WTC11 (cell line): ENCODE data around the gene HMCN1. TPM values are rescaled to one million over a fixed set of nuclear protein-coding genes. Genes with fewer than 3 reads are reported as not detected.

ENCODE experiments used
- ATAC-seq: fragments of 200-7000 bp; cut with Tn5 transposase; 2 replicates; pipeline ENCODE4 v1.10.0; 2021; ENCODE audit warnings: mild to moderate bottlenecking, moderate library complexity
- CTCF ChIA-PET: fragments of 300-600 bp; sonication (Branson Sonifier 250); formaldehyde crosslinking; loops from one replicate; lab custom pipeline; 2021; ENCODE audit warnings: antibody characterized with exemption; lab: Charles Lee
- POLR2A ChIA-PET: fragments of 350-600 bp; sonication (Branson Sonifier 250); formaldehyde crosslinking; loops from one replicate; lab custom pipeline; 2021; ENCODE audit warnings: antibody characterized with exemption; lab: Charles Lee
- DNase-seq: peaks from one replicate; pipeline ENCODE4 v3.0.0; 2021; ENCODE audit warnings: low spot score
- H3K27ac Mint-ChIP-seq: 2 replicates; pipeline ENCODE4 v1.8.0; 2021; ENCODE audit warnings: mixed read lengths
- H3K27me3 Mint-ChIP-seq: 2 replicates; pipeline ENCODE4 v1.8.0; 2021; ENCODE audit warnings: low read depth, mild to moderate bottlenecking, moderate library complexity, mixed read lengths
- H3K36me3 Mint-ChIP-seq: 2 replicates; pipeline ENCODE4 v1.8.0; 2021; ENCODE audit warnings: mixed read lengths
- H3K4me1 Mint-ChIP-seq: 2 replicates; pipeline ENCODE4 v1.8.0; 2022; ENCODE audit warnings: mixed read lengths
- H3K4me3 Mint-ChIP-seq: 2 replicates; pipeline ENCODE4 v1.8.0; 2021; ENCODE audit warnings: mild to moderate bottlenecking, moderate library complexity, mixed read lengths
- H3K9me3 Mint-ChIP-seq: 2 replicates; pipeline ENCODE4 v1.8.0; 2021; ENCODE audit warnings: mixed read lengths
- CDX4 ChIP-seq: fragments of 250-450 bp; sonication (Bioruptor Pico); IDR thresholded peaks from 2 replicates; pipeline ENCODE4 v1.9.0; 2021; ENCODE audit warnings: moderate library complexity, mild to moderate bottlenecking, inconsistent platforms, borderline replicate concordance
- CREB1 ChIP-seq: sonication (generic); formaldehyde crosslinking; IDR thresholded peaks from 2 replicates; pipeline ENCODE4 v1.8.0; 2023; ENCODE audit warnings: mild to moderate bottlenecking, missing genetic modification reagents
- ESRRA ChIP-seq: sonication (generic); formaldehyde crosslinking; IDR thresholded peaks from 2 replicates; pipeline ENCODE4 v1.8.1; 2022; ENCODE audit warnings: mild to moderate bottlenecking, missing genetic modification reagents, borderline replicate concordance
- FOXK1 ChIP-seq: sonication (generic); formaldehyde crosslinking; IDR thresholded peaks from 2 replicates; pipeline ENCODE4 v1.8.0; 2022; ENCODE audit warnings: mild to moderate bottlenecking, moderate library complexity, missing genetic modification reagents
- HMGA2 ChIP-seq: fragments of 250-450 bp; sonication (Bioruptor Pico); IDR thresholded peaks from 2 replicates; pipeline ENCODE4 v1.4.0; 2021; ENCODE audit warnings: mild to moderate bottlenecking, moderate library complexity
- JAZF1 ChIP-seq: fragments of 250-450 bp; sonication (Bioruptor Pico); IDR thresholded peaks from 2 replicates; pipeline ENCODE4 v1.9.0; 2021; ENCODE audit warnings: moderate library complexity, mild to moderate bottlenecking, inconsistent platforms
- KAT7 ChIP-seq: sonication (generic); formaldehyde crosslinking; IDR thresholded peaks from 2 replicates; pipeline ENCODE4 v1.8.1; 2023; ENCODE audit warnings: missing genetic modification reagents, mild to moderate bottlenecking, borderline replicate concordance
- NFE2L1 ChIP-seq: sonication (generic); formaldehyde crosslinking; IDR thresholded peaks from 2 replicates; pipeline ENCODE4 v1.8.1; 2023; ENCODE audit warnings: missing genetic modification reagents
- NFYB ChIP-seq: sonication (generic); formaldehyde crosslinking; conservative IDR thresholded peaks from 2 replicates; pipeline ENCODE4 v1.8.0; 2022; ENCODE audit warnings: low read depth, missing genetic modification reagents
- NR1H2 ChIP-seq: sonication (generic); formaldehyde crosslinking; IDR thresholded peaks from 2 replicates; pipeline ENCODE4 v1.9.0; 2021; ENCODE audit warnings: mild to moderate bottlenecking, moderate library complexity, missing genetic modification reagents
- PRRX2 ChIP-seq: fragments of 250-450 bp; sonication (Bioruptor Pico); IDR thresholded peaks from 2 replicates; pipeline ENCODE4 v1.8.0; 2021; ENCODE audit warnings: mild to moderate bottlenecking
- RELA ChIP-seq: sonication (generic); formaldehyde crosslinking; IDR thresholded peaks from 2 replicates; pipeline ENCODE4 v1.8.1; 2022; ENCODE audit warnings: missing genetic modification reagents, mild to moderate bottlenecking, borderline replicate concordance
- SMAD3 ChIP-seq: sonication (generic); formaldehyde crosslinking; IDR thresholded peaks from 2 replicates; pipeline ENCODE4 v1.8.0; 2022; ENCODE audit warnings: missing genetic modification reagents, mild to moderate bottlenecking, borderline replicate concordance
- SOX15 ChIP-seq: fragments of 250-450 bp; sonication (Bioruptor Pico); IDR thresholded peaks from 2 replicates; pipeline ENCODE4 v1.9.0; 2021; ENCODE audit warnings: mild to moderate bottlenecking
- TEAD1 ChIP-seq: sonication (generic); formaldehyde crosslinking; IDR thresholded peaks from 2 replicates; pipeline ENCODE4 v1.8.0; 2022; ENCODE audit warnings: mild to moderate bottlenecking, missing genetic modification reagents
- ZNF317 ChIP-seq: sonication (generic); formaldehyde crosslinking; IDR thresholded peaks from 2 replicates; pipeline ENCODE4 v1.8.1; 2023; ENCODE audit warnings: low read depth, mild to moderate bottlenecking, moderate library complexity, missing genetic modification reagents, borderline replicate concordance
- ZNF512 ChIP-seq: sonication (generic); formaldehyde crosslinking; IDR thresholded peaks from 2 replicates; pipeline ENCODE4 v1.8.1; 2022; ENCODE audit warnings: missing genetic modification reagents, borderline replicate concordance
- total RNA-seq: library from RNA; stranded (reverse); gene quantifications from 3 replicates; pipeline ENCODE4 v1.2.3, GENCODE V29; 2021
- TF ChIP-seq, protein P1 (sequence below): sonication (generic); formaldehyde crosslinking; conservative IDR thresholded peaks from 2 replicates; pipeline ENCODE4 v1.8.1; 2022; ENCODE audit warnings: mild to moderate bottlenecking, missing genetic modification reagents
- TF ChIP-seq, protein P2 (sequence below): sonication (generic); formaldehyde crosslinking; IDR thresholded peaks from 2 replicates; pipeline ENCODE4 v1.8.1; 2023; ENCODE audit warnings: mild to moderate bottlenecking, missing genetic modification reagents, moderate library complexity
- TF ChIP-seq, protein P3 (sequence below): sonication (generic); formaldehyde crosslinking; IDR thresholded peaks from 2 replicates; pipeline ENCODE4 v1.8.0; 2023; ENCODE audit warnings: missing genetic modification reagents, mild to moderate bottlenecking, borderline replicate concordance
- TF ChIP-seq, protein P4 (sequence below): sonication (generic); formaldehyde crosslinking; IDR thresholded peaks from 2 replicates; pipeline ENCODE4 v1.8.1; 2022; ENCODE audit warnings: mild to moderate bottlenecking, moderate library complexity, missing genetic modification reagents
- TF ChIP-seq, protein P5 (sequence below): sonication (generic); formaldehyde crosslinking; IDR thresholded peaks from 2 replicates; pipeline ENCODE4 v1.8.1; 2023; ENCODE audit warnings: mild to moderate bottlenecking, missing genetic modification reagents

HMCN1 gene
- total RNA-seq, 1 experiment from 2014 or later, result 5.6 TPM

GRCh38 chr1:185972096-185972850 is 238.1 kb downstream of the HMCN1 start:
- Mint-ChIP-seq H3K27me3 (no peaks in the 10 kb centered on the region), H3K27ac (no peak overlapping the region), H3K4me1 (peaks cover 11% of the 10 kb centered on the region), H3K4me3 (no peak overlapping the region), H3K9me3 (no peaks in the 10 kb centered on the region)
- CTCF ChIA-PET, result no interaction called here
- no peak for ATAC-seq
- no peak for TF ChIP-seq JAZF1
- TF ChIP-seq FOXK1 (CRISPR knock-in tag), result no peak
- TF ChIP-seq SOX15, result no peak
- no peak for TF ChIP-seq ZNF317 (CRISPR knock-in tag)
- TF ChIP-seq, protein P1, sequence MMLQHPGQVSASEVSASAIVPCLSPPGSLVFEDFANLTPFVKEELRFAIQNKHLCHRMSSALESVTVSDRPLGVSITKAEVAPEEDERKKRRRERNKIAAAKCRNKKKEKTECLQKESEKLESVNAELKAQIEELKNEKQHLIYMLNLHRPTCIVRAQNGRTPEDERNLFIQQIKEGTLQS (CRISPR knock-in tag), result no peak
- no peak for TF ChIP-seq SMAD3 (CRISPR knock-in tag)
- TF ChIP-seq, all 79 proteins: peak for 0
- H3K36me3 Mint-ChIP-seq, result peaks cover 6% of the 10 kb centered on the region; the same call in 1 of the 2 replicates
- DNase-seq, result no peak
- POLR2A ChIA-PET, result no interaction called here

- Mint-ChIP-seq H3K27ac (no peak overlapping the region), H3K9me3 (no peaks in the 10 kb centered on the region), H3K36me3 (peaks cover 6% of the 10 kb centered on the region; the same call in 1 of the 2 replicates), H3K4me1 (peaks cover 11% of the 10 kb centered on the region), H3K27me3 (no peaks in the 10 kb centered on the region), H3K4me3 (no peak overlapping the region)
- ATAC-seq, result no peak
- ChIA-PET POLR2A (no interaction called here), CTCF (no interaction called here)
- no peak for DNase-seq
- TF ChIP-seq NFE2L1 (CRISPR knock-in tag), result no peak
- TF ChIP-seq PRRX2 (CRISPR knock-in tag), result no peak
- TF ChIP-seq NFYB (CRISPR knock-in tag), result no peak
- TF ChIP-seq, protein P2, sequence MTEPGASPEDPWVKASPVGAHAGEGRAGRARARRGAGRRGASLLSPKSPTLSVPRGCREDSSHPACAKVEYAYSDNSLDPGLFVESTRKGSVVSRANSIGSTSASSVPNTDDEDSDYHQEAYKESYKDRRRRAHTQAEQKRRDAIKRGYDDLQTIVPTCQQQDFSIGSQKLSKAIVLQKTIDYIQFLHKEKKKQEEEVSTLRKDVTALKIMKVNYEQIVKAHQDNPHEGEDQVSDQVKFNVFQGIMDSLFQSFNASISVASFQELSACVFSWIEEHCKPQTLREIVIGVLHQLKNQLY, result no peak
- TF ChIP-seq, protein P3, sequence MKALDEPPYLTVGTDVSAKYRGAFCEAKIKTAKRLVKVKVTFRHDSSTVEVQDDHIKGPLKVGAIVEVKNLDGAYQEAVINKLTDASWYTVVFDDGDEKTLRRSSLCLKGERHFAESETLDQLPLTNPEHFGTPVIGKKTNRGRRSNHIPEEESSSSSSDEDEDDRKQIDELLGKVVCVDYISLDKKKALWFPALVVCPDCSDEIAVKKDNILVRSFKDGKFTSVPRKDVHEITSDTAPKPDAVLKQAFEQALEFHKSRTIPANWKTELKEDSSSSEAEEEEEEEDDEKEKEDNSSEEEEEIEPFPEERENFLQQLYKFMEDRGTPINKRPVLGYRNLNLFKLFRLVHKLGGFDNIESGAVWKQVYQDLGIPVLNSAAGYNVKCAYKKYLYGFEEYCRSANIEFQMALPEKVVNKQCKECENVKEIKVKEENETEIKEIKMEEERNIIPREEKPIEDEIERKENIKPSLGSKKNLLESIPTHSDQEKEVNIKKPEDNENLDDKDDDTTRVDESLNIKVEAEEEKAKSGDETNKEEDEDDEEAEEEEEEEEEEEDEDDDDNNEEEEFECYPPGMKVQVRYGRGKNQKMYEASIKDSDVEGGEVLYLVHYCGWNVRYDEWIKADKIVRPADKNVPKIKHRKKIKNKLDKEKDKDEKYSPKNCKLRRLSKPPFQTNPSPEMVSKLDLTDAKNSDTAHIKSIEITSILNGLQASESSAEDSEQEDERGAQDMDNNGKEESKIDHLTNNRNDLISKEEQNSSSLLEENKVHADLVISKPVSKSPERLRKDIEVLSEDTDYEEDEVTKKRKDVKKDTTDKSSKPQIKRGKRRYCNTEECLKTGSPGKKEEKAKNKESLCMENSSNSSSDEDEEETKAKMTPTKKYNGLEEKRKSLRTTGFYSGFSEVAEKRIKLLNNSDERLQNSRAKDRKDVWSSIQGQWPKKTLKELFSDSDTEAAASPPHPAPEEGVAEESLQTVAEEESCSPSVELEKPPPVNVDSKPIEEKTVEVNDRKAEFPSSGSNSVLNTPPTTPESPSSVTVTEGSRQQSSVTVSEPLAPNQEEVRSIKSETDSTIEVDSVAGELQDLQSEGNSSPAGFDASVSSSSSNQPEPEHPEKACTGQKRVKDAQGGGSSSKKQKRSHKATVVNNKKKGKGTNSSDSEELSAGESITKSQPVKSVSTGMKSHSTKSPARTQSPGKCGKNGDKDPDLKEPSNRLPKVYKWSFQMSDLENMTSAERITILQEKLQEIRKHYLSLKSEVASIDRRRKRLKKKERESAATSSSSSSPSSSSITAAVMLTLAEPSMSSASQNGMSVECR, result no peak
- TF ChIP-seq, protein P4, sequence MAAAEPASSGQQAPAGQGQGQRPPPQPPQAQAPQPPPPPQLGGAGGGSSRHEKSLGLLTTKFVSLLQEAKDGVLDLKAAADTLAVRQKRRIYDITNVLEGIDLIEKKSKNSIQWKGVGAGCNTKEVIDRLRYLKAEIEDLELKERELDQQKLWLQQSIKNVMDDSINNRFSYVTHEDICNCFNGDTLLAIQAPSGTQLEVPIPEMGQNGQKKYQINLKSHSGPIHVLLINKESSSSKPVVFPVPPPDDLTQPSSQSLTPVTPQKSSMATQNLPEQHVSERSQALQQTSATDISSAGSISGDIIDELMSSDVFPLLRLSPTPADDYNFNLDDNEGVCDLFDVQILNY, result no peak
- no peak for TF ChIP-seq CREB1 (CRISPR knock-in tag)
- TF ChIP-seq, protein P5, sequence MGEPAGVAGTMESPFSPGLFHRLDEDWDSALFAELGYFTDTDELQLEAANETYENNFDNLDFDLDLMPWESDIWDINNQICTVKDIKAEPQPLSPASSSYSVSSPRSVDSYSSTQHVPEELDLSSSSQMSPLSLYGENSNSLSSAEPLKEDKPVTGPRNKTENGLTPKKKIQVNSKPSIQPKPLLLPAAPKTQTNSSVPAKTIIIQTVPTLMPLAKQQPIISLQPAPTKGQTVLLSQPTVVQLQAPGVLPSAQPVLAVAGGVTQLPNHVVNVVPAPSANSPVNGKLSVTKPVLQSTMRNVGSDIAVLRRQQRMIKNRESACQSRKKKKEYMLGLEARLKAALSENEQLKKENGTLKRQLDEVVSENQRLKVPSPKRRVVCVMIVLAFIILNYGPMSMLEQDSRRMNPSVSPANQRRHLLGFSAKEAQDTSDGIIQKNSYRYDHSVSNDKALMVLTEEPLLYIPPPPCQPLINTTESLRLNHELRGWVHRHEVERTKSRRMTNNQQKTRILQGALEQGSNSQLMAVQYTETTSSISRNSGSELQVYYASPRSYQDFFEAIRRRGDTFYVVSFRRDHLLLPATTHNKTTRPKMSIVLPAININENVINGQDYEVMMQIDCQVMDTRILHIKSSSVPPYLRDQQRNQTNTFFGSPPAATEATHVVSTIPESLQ (CRISPR knock-in tag), result no peak
- no peak for TF ChIP-seq SOX15
- TF ChIP-seq TEAD1, result no peak
- no peak for TF ChIP-seq ZNF512 (CRISPR knock-in tag)
- TF ChIP-seq HMGA2 (CRISPR knock-in tag), result no peak
- no peak for TF ChIP-seq KAT7 (CRISPR knock-in tag)
- TF ChIP-seq RELA (CRISPR knock-in tag), result no peak
- TF ChIP-seq CDX4 (CRISPR knock-in tag), result no peak
- no peak for TF ChIP-seq NR1H2 (CRISPR knock-in tag)
- no peak for TF ChIP-seq ESRRA (CRISPR knock-in tag)
Measured at GRCh38 chr1:185973645-185974044, 239.5 kb downstream of the HMCN1 start.
